Ovary (tissue), 3 donors: ENCODE results near the gene URGCP.

Source experiments
- CTCF ChIP-seq, 3 donors: fragments of 450-650 bp in 2 of 3; fragments of 200-600 bp in 1 of 3; IDR thresholded peaks; one replicate each; pipeline versions ENCODE4 v1.5.1 to v1.8.0; 2016 to 2022; ENCODE audit warnings: antibody characterized with exemption in 3 of 3, mild to moderate bottlenecking in 1 of 3
- POLR2A ChIP-seq: fragments of 450-650 bp; IDR thresholded peaks from one replicate; pipeline ENCODE4 v1.6.1; 2017; ENCODE audit warnings: antibody characterized with exemption, mild to moderate bottlenecking, moderate library complexity
- donor health status: DM: no; HTN: no; CAD: no.

- no peak for TF ChIP-seq CTCF (IDR thresholded peaks at IDR 0.05)
- no peak for TF ChIP-seq POLR2A
Observed at GRCh38 chr7:43888993-43889945, 17.1 kb downstream of the URGCP start.
